ENCODE results near the gene CFLAR.
A peak's percentile ranks its signal among the peaks of the same experiment; 100 is the strongest.
"Not testable (repeated sequence)": the region's sequence is repeated elsewhere in the genome, so short reads cannot be mapped to it uniquely, and the experiment has no call there.

The CFLAR gene

DNA sequence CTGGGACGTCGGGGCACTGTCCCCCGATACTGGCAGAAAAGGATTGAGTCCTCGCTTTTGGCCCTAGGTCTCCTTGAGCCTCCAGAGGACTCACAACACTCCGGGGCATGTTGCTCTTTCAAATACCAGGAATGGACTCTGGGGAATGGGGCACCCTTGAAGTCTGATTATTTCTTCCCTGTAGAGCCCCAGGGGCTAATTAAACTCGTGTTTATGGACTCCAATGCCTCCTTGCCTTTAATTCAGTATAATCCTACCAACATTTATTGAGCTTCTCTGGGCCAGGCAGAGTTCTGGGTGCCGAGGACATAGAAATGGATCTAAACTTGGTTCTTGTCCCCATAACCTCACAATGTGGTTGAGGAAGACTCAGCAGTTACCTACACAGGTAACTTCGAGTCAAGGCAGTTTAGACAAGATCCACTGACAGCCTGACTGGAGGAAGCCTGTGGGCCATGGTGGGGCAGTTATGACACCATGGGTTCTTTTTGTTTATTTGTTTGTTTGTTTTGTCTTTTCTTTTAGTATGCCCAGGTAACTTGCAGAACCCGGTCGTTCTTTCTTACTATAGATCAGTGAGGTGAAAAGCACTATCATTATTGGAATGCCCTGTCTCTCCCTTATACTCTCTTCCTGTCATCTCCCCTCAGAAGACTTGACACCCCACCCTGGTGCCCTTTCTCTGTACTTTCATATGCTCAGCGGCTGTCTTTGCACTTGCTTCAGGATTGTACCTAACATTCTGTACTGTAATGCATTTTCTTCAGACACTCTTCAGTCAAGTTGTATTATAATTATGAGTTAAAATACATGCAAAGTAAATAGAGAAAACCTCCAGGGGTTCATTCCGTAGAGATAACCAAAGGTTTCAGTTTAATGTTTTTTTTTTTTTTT lies 3.2 kb downstream of the CFLAR start:
- peak; percentile 16 for DNase-seq (ENCODE audit: low spot score)

DNA sequence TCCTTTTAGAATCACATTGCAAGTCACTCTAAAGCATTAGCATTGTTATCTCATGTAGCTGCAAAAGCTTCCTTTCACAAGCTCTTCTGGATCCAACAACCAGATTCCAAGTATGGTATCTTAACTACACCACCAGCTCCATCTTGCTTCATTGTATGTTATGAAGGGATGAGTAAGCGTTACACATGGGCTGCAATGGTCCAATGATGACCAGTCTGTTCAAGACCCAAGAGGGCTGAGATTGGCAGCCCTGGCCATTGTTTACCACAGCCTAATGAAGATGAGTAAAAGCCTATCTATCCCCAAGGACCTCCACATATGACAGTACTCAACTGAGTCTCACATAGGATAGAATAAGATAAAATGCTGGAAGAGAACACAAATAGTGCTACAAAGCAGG lies 6.3 kb downstream of the CFLAR start:
- DNase-seq (ENCODE audit: low spot score) = no peak

GRCh38 chr2:201126308-201127151 lies 10.6 kb downstream of the CFLAR start:
- no peak for DNase-seq (ENCODE audit: low spot score)

- DNase-seq (ENCODE audit: low spot score) = no peak
These were observed 11.2 kb downstream of the CFLAR start for GRCh38 chr2:201127152-201127511.

GRCh38 chr2:201127570-201127969 lies 11.6 kb downstream of the CFLAR start:
- DNase-seq (ENCODE audit: low spot score) = no peak

DNA sequence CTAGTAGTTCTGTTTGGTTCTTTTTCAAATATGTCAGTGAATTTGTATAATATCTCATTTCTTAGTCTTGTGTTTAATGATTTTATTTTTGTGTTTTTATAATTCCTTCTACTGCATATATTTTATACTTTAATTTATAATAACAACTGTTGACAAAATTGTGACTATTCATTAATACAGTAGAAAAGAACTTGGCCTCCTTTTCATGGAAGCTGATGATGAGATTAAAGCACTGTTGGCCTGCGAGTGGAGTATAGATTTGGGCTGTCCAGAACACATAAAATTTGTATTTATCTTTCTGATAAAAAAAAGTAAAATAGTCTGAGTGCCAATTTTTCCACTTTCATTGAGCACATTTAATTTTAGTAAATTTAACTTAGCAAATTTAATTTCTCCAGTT lies 12.1 kb downstream of the CFLAR start:
- no peak for DNase-seq (ENCODE audit: low spot score)

DNA sequence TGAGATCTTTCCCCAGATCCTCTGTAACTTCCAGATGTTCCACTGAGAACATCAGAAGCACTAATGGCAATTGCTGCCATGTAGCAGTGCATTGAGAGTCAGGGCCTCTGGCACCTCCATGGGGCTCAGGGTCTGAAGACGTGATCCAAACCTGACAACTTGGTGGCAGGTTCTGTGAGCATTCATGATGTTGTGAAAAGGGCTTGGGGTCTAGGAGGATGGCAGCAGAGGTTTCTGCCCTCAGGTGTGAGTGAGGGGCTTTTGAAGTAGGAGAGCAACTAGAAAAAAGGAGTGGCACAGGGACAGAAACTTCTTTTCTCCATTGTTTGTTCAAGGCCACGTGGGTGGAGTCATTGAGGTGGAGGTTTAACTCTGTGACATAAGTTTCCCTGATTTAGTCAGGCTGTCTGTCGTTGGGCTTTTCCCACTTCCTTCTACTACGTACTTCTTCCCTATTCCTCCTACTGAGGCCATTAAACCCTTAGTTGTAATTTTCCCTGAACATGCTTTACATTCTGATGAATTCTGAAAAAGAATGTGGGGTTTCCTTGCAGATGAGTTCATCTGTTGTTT lies 13.1 kb downstream of the CFLAR start:
- peak; percentile 34 for DNase-seq (ENCODE audit: low spot score)

DNA sequence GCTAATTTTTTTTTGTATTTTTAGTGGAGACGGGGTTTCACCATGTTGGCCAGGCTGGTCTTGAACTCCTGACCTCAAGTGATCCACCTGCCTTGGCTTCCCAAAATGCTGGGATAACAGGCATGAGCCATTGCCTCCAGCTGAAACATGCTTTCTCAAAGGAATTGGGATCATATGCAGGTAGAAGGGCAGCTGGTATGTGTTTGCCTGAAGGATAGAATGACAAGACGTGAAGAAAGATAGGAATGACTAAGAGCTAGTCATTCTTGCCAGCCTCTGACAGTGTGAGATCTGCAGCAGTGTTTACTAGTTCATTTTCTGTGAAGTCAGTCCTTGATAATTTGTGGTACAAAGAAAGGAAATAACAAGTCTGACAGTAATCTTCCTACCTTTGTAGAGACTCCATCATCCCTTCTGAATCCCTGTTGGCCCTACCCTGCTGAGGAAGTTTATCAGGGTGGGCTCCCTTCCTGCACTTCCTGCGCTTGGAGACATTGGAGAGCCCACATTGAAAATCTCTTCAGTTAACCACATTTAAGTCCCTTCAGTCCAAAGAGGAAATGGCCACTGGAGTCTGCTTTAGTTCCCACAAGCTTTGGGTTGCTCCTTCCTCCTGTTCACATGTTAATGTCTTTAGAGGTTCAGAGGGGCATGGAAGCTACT lies 14.7 kb downstream of the CFLAR start:
- no peak for DNase-seq (ENCODE audit: low spot score)

DNA sequence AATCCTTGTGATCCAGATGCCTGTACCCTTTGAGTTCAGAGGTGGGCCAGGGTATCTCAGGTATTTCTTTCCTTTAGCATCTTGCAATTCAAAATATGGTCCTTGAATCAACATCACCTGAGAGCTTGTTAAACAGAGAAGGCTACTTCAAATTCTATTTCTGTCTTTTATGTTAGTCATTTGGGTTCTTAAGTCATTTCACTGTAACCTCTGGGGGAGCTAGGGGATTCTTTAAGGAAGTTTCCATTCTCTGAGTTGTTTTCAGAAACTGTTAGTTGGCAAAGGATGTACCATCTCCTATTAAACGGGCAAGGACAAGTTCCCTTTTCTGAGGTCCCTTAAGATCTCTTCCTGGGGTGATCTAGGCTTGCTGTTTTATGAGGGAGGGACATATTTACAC lies 16.6 kb downstream of the CFLAR start:
- DNase-seq (ENCODE audit: low spot score) = no peak

GRCh38 chr2:201135386-201135785 lies 19.4 kb downstream of the CFLAR start:
- no peak for DNase-seq (ENCODE audit: low spot score)

DNA sequence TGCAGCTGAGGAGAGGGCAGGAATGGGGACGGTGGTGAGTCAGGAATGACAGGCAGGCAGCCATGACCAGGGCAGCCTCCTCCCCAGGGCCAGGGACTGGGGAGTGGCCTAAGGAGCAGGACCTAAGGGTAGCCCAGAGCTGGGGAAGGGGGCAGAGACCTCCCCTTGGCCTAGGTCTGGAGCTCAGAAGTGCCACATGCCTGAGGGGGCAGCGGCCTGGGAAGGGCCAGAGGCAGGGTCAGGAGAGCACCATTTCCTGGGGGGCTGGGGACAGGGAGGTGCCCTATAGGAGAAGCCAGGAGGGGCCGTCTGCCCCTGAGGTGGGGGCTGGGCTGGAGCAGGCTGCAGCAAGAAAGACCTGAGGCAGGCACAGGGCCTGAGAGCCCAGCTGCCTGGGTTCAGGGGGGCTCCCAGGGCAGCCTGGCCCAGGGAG lies 20.9 kb downstream of the CFLAR start:
- no peak for DNase-seq (ENCODE audit: low spot score)

DNA sequence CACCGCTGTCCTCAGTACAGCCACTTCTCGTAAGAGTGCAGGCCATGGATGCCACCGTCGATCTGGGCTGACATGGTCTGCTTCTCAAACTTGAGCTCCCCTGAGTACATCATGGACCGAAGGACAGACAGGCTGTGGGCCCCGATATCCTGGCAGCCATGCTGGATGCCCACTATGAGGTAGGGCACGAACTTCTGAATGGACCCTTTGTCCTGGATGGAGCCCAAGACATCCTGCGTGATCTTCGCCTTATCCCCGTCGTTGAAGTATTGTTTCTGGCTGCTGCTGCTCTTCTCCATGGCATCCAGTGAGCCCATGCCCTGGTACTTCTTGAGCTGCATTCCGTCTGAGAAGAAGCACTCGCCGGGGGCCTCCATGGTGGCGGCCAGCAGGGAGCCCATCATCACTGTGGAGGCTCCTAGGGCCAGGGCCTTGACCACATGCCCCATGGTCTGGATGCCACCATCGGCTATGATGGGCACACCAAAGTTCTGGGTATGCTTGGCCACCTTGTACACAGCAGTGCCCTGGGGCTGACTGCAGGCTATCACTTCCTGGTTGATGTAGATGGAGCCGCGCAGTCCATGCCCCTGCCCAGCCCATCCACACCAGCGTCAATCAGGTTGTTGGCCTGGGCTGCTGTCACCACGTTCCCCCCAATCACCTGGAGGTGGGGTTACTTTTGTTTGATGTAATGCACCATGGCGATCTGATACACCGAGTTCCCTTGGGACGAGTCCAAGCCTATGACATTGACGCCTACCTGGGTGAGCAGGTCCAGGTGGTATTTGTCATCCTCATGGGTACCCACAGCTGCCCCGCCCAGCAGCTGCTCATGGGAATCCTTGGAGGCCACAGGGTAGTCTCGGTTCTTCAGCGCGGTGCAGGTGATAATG lies 21.8 kb downstream of the CFLAR start:
- DNase-seq (ENCODE audit: low spot score) = no peak

- no peak for DNase-seq (ENCODE audit: low spot score)
These were observed 22.5 kb downstream of the CFLAR start for GRCh38 chr2:201138401-201138970.

DNA sequence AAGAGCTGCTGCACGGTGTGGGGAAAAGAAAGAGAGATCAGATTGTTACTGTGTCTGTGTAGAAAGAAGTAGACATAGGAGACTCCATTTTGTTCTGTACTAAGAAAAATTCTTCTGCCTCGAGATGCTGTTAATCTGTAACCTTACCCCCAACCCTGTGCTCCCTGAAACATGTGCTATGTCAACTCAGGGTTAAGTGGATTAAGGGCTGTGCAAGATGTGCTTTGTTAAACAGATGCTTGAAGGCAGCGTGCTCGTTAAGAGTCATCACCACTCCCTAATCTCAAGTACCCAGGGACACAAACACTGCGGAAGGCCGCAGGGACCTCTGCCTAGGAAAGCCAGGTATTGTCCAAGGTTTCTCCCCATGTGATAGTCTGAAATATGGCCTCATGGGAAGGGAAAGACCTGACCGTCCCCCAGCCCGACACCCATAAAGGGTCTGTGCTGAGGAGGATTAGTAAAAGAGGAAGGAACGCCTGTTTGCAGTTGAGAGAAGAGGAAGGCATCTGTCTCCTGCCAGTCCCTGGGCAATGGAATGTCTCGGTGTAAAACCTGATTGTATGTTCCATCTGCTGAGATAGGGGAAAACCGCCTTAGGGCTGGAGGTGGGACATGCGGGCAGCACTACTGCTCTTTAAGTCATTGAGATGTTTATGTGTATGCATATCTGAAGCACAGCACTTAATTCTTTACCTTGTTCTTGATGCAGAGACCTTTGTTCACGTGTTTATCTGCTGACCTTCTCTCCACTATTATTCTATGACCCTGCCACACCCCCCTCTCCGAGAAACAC lies 23.2 kb downstream of the CFLAR start:
- not testable (repeated sequence) for DNase-seq (ENCODE audit: low spot score)

DNA sequence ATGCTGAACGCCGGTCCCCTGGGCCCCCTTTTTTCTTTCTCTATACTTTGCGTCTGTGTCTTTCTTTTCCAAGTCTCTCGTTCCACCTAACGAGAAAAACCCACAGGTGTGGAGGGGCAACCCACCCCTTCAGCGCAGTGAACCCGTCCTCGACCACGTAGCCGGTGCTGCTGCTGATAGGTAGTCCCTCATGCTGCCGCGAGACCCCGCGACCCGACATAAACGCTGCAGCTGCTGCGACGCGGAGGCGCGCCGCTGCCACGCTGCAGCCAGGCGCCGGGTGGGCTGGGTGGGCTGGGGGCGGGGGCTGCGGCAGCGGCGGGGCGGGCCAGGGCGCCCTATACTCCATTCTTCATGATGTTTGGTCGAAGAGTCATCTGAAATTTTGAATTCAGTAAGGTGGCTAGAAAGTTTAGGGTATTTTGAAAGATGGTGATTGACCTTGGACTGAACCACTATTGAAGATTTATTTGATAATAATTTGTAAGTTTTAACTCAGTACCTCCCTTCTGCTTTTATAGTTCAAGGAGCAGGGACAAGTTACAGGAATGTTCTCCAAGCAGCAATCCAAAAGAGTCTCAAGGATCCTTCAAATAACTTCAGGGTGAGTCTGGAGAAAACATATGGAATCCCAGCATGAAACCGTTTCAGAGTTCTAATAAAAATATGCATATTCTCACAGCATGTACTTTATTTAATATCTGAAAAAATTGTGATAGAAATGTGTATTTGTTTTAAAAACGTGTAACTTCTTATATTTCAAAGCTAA lies 24.1 kb downstream of the CFLAR start:
- DNase-seq (ENCODE audit: low spot score) = no peak

DNA sequence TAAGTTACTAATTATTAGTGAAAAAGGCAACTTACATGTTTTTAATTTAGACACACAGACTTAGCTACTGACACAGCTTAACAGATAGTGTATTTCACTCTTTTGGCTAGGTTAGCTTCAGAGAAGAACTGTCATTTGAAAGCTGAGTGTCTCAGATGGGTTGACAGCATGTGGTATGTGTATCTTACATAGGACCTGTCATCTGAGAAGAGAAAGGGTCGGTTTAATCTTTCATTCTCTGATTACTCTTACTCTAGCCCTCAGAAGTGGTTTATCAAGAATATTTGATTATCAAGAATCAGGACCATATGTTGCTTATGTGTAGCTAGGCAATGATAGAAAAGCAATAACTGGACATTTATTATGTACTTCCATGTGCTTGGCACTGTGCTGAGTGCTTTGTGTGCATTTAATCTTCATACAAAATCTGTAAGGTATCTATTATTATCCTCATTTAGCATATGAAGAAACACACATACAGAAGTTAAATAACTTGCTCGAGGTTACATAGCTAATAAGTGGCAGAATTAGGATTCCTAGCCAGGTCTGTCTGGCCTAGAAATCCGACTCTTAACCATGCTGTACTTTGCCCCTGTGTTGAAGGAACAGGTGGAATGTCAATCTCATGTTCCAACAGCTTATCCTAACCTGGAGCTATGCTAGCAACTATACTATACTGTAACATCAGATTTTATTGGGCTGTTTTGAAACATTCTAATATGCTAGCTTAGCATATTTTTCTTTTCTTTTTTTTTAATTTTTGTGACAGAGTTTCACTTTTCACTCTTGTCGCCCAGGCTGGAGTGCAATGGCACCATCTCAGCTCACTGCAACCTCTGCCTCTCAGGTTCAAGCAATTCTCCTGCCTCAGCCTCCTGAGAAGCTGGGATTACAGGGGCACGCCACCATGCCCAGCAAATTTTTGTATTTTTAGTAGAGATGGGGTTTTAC lies 28.4 kb downstream of the CFLAR start:
- no peak for DNase-seq (ENCODE audit: low spot score)

DNA sequence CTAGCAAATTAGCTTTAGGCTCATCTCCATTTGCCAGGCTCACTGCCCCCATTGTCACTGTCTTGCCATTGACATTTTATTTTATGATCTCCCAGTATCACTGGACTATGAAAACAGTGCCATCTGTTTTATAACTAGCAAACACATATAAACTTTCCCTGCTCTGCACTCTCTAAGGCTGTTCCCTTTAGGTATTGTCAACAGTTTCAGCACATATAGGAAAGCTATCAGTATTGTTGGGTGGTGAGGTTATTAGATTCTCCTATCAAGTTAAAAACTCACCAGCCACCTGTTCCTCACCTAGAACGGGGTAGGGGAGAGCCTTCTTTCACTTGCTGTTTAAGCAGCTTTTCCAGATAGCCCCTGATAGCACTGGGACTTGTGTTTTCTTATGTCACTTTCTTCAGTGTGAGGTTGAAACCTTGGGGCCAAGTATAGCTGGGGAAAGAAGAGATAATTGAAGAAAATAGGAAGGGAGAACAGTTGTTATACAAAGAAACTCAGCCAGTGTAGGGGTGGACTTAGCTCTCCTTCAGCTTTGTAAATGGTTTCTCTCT lies 32.5 kb downstream of the CFLAR start:
- DNase-seq (ENCODE audit: low spot score) = no peak
